Ramos (cell line): ENCODE data around the gene HS1BP3.

ENCODE experiments used
- in situ Hi-C: fragments of 300-500 bp; cut with MboI; formaldehyde crosslinking; loops from one replicate; pipeline ENCODE4 v1.14.3; 2022; ENCODE audit warnings: low sequenced_read_pairs; ENCODE audit not compliant: unreplicated experiment

HS1BP3 gene

GRCh38 chr2:20675701-20676352, 24.9 kb upstream of the HS1BP3 start:
- in situ Hi-C loops = no loop called here

GRCh38 chr2:20674974-20675679, 24.2 kb upstream of the HS1BP3 start:
- in situ Hi-C loops = no loop called here

GRCh38 chr2:20674309-20674965, 23.5 kb upstream of the HS1BP3 start:
- in situ Hi-C loops = no loop called here

GRCh38 chr2:20673686-20674308, 22.9 kb upstream of the HS1BP3 start:
- in situ Hi-C loops = no loop called here

GRCh38 chr2:20672201-20672951, 21.5 kb upstream of the HS1BP3 start:
- in situ Hi-C loops = no loop called here

- in situ Hi-C loops = no loop called here
Measured at GRCh38 chr2:20671736-20672080, 20.8 kb upstream of the HS1BP3 start.

GRCh38 chr2:20671036-20671735, 20.3 kb upstream of the HS1BP3 start:
- in situ Hi-C loops = no loop called here

- in situ Hi-C loops = no loop called here
Measured at GRCh38 chr2:20670315-20671035, 19.6 kb upstream of the HS1BP3 start.

GRCh38 chr2:20669562-20670314, 18.8 kb upstream of the HS1BP3 start:
- in situ Hi-C loops = no loop called here

- in situ Hi-C loops = no loop called here
Measured at GRCh38 chr2:20668871-20669475, 18.1 kb upstream of the HS1BP3 start.

GRCh38 chr2:20668451-20668850, 17.6 kb upstream of the HS1BP3 start:
- in situ Hi-C loops = no loop called here

GRCh38 chr2:20667531-20668401, 16.9 kb upstream of the HS1BP3 start:
- in situ Hi-C loops = no loop called here

GRCh38 chr2:20667151-20667530, 16.2 kb upstream of the HS1BP3 start:
- in situ Hi-C loops = no loop called here

GRCh38 chr2:20666304-20667150, 15.6 kb upstream of the HS1BP3 start, which contains the start of gene GDF7:
GDF7 (plus strand) TSS chr2:20667144; CDS start chr2:20667240, 96 bp downstream.
- in situ Hi-C loops = no loop called here

GRCh38 chr2:20666005-20666303, 15.1 kb upstream of the HS1BP3 start:
- in situ Hi-C loops = no loop called here

- in situ Hi-C loops = no loop called here
Measured at GRCh38 chr2:20665243-20666004, 14.5 kb upstream of the HS1BP3 start.
